Non-pigmented ciliary epithelial cell (primary cell): Measurements from ENCODE around the gene PIPOX.

Experiments
- DNase-seq: peaks from one replicate; pipeline ENCODE4 v3.0.0-alpha.2; 2010; ENCODE audit warnings: low read depth

PIPOX gene

DNA sequence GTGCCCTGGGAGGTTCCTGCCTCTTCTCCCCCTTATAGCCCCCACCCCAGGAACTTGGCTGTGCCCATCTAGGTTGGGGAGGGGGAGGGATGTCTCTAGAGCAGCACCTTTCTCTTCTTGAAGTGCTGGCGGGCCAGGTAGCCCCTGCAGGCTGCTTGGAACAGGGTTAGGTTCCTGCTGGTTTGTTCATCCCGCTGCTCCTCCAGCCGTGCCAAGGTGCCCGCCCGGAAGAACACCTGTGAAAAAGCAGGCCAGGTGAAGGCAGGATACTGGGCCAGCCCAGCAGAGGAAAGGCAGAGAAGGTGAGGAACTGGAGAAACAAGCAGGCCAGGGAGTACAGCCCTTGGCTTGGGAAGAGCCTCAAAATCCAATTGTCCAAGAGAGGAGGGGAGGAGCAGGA, 56.6 kb downstream of the PIPOX start:
- no peak for DNase-seq

DNA sequence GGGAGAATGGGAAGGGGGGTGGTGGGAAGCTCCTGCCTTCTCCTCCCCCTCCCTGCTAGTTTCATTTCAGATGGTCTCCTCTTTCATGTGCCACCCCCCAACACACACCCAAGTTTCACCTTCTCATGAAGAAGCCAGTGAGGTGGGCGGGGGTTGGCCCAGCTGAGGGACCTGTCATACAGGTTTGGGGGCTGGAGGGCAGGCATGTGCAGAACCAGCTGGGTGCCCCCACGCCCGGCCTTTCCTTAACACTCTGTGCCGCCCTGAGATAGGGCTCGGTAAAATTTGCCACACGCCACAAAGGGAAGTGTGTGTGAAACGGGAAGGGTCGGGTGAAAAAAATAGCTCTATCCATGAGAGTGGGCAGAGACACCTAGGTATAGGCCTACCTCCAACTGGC, 57.4 kb downstream of the PIPOX start:
- no peak for DNase-seq

DNA sequence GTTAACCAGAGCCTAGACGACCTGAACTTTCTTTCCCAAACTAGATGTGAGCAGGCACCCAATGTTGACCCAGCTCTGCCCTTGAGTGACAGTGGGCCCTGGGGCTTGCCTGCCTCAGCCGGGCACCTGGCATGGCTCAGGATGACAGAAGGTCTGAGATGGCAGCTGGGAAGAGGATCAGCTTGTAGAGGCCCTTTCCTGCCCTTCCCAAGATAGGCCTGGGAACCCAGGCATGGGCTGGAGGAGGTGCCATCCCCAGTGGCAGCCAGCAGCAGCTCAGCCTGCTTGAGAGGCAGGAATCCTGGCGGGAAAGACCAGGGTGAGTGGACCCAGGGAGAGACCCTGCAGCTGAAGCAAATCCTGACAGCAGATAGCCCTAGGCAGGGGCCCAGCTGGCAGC, 59.1 kb downstream of the PIPOX start:
- DNase-seq: no peak

DNA sequence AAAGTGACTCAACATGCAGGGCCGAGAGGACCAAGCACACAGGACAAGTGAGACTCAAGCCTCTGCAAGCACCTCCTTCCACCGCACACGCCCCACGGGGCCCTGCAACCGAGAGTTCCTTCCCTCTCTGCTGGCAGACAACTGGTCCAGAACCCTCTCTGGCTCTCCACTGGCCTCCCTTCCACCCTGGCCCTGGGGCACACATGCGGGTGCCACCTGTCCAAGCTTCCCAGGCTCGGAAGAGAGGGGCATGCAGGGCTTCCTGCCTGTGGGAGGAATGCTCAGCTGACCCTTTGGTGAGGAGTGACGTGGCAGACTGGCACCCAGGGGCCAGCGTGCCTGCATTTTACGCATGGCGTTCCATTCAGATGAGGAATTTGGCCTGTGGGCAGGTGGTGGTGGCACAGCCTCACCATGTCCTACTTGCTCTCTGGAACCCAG, 59.8 kb downstream of the PIPOX start:
- no peak for DNase-seq

DNA sequence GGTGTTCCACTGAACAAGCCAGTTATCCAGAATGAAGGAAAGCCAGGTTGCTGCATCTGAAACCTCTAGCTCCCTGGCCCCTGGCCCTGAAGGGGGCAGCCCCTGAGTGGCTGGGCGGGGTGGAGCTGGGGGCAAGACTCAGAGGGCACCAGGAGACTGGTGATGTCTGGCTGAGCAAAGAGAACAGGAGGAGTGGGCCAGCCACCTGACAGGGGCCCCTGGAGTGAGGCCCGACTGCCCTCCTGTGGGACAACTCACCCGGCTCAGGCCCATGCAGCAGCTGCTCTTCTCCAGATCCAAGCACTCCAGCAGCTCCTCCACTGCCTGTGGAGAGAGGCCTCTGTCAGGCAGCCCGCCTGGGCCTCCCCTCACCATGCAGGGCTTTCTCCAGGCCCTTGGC, 60.4 kb downstream of the PIPOX start:
- DNase-seq: no peak
